NCI-H1105 (cell line): ENCODE measurements around the gene NXPE1.

Experiments used
- DNase-seq: peaks from one replicate; lab custom pipeline; 2025; lab: John Stamatoyannopoulos, UW

The NXPE1 gene

DNA sequence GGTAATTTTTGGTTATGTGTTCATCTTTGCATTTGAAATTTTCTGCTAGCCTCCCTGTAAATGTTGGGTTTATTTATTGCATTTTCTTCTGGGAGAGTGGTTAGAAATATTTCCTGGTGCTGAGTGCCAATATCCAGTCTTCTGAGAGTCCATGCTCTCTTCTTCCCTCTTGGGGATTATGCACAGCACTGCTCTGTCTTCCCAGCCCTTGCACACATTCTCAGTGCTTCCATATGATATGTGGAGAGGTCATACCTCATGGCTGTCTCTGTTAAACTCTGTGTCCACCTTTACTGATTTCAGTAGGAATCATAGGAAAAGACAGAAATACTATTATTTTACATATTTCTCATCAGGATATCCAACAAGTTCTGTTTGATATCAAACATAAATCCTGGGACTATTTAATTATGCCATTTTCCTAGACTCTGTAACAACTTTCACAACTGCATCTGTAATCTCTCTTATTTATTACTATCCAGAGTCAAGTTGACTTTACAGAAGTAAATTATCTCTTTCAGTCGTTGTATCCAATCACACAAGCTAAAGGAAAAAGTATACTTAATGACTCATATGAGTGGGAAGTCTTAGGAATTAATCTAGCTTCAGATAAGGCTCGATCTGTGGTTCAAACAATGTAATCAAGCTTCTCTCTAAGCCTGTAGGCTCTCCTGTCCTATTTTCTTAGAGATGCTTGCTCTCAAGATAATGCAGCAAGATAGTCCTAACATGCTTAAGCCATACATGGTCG, 2.7 kb upstream of the NXPE1 start:
- DNase-seq = no peak

- DNase-seq = no peak
These were observed 3.5 kb downstream of the NXPE1 start for GRCh38 chr11:114556135-114556534.

GRCh38 chr11:114553642-114554041, 6.0 kb downstream of the NXPE1 start:
- DNase-seq = no peak

GRCh38 chr11:114551060-114551459, 8.6 kb downstream of the NXPE1 start:
- no peak for DNase-seq

- no peak for DNase-seq
These were observed 34.0 kb downstream of the NXPE1 start for GRCh38 chr11:114525682-114526081.

DNA sequence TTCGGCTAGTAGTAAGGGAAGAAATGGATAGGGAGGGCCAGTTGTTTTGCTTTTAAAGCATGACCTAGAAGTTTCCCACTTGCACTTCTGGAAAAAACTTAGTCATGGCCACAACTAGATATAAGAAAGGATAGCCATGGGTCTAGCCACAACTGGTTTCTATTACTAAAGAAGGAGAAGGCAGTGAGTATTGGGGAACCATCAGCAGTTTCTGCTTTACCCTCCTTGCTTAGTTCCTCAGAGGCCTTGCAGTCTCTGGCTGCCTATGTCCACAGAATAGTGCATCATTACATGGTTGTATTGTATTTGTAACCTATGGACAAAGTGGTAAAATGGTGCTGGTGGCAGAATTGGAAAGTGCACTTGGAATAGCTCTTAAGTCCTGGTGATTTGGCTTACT, 35.6 kb downstream of the NXPE1 start:
- DNase-seq = no peak

DNA sequence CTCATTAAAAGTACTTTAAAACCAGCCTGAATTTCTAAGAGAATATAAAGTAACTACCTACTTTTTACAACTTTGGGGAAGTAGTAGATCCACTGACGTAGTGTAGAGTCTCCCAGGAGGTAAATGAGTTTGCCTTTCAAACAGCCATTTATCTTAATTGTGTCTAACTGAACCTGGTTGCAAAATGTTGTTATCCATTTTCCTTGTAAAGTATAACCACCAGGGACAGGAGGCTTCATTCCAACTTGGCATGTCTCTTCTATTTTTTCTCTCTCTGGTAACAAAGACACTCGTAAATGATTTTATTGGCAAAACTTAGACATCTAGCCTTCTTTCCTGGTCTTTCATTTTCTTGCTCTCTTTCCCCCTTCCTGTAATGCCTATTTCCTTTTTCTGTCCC, 36.9 kb downstream of the NXPE1 start:
- no peak for DNase-seq

- no peak for DNase-seq
These were observed 48.1 kb downstream of the NXPE1 start for GRCh38 chr11:114511538-114511937.

GRCh38 chr11:114511079-114511478, 48.6 kb downstream of the NXPE1 start:
- no peak for DNase-seq

DNA sequence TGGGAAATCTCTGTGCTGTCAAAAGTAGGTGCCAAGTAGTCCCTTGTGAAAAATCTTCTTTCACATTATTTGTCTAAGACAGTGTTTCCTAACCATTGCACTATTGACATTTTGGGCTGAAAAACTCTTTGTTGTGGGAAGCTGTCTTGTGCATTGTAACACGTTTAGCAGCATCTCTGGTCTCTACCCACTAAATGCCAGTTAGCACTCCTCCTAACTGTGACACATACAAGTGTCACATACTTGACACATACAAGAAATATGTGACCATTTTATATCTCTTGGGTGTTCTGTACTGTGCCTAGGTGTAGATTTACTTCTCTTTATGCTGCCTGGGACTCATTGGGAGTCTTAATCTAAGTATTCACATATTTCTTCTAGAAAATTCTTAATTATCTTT, 57.8 kb downstream of the NXPE1 start:
- no peak for DNase-seq

DNA sequence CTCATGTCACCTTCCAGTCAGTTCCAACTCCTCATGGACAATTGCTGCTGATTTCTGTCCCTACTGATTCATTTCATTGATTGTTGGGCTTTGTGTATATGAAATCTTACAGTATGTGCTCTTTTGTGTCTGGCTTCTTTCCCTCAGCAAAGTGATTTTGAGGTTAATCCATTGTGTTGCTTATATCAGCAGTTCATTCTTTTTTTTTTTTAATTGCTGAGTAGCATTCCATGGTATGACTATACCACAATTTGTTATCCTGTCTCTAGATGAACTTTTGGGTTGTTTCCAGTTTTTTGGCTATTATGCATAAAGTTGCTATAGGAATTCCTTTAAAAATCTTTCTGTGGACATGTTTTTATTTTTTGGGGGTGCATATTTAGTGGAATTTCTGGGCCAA, 59.9 kb downstream of the NXPE1 start:
- DNase-seq = no peak

DNA sequence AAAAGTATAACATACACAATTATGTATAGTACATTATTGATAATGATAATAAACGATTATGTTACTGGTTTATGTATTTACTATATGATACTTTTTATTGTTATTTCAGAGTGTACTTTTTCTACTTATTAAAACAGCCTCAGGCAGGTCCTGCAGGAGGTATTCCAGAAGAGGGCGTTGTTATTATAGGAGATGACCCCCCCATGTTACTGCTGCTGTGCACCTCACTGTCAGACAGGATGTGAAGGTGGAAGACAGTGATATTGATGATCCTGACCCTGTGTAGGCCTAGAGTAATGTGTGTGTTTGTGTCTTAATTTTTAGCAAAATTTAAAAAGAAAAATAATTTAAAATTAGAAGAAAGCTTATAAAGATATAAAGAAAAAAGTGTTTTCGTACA, 62.8 kb downstream of the NXPE1 start:
- DNase-seq = no peak

DNA sequence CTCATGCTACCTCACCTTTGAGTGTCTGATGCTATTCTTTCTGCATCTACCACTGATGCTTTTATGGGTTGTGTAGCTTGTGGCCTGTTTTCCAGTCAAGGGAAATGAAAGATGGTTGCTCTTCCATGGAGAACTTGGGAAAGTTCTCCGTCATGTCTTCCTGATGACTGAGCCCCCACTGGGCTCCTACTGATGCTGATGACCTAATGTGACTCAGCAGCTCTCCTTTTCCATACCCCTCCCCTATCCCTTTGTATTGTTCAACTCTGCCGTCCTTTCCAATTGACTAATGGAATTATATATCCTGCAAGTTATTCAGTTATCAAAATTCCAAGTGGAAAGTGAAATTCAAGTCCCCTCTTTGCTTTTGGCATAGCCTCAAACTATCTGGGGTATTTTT, 75.8 kb downstream of the NXPE1 start:
- no peak for DNase-seq

DNA sequence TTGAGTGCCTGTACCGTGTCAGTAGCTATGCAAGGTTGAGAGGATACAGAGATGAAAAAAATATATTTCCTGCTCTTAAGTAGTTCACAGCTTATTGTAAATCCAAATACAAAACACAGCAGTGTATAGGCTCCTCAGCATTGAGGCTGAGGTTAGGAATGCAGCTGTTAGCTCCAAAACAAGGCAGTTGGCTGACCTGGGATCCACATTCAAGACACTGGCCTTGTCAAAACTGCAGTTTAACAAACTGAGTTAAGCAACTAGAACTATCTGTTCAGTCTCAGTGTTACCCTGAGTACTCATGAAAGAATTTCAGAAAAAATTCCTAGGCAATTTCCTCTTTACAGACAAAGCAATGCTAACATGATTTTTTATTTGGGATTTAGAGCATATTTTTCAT, 77.6 kb downstream of the NXPE1 start:
- DNase-seq = no peak

GRCh38 chr11:114479331-114479730, 80.3 kb downstream of the NXPE1 start:
- no peak for DNase-seq

GRCh38 chr11:114478768-114479167, 80.9 kb downstream of the NXPE1 start:
- DNase-seq = no peak

DNA sequence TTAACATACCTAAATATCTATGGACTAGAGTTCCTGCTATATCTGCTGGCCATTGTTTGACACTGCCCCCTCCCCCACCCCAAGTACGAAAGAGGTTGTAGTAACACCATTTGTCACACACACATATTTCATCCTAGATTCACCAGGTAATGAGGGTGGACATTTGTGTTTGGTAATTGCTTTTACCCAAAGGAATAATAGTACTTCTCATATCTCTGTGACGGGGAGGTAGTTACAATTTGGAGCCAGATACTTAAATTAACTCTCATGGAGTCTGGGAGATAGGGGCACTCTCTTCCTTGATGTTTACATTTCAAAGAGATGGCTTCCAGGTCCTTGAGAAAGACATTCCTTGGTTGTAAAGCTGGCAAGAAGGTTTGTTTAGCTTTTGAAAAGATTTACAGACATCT, 81.7 kb downstream of the NXPE1 start:
- no peak for DNase-seq

- no peak for DNase-seq
These were observed 87.0 kb downstream of the NXPE1 start for GRCh38 chr11:114472661-114473060.
